Lower leg skin (tissue), 3 donors: ENCODE measurements around the gene GABRR3.

Source experiments
- POLR2A ChIP-seq, 2 donors: fragments of 450-650 bp; IDR thresholded peaks; one replicate each; pipeline ENCODE4 v1.6.1; 2016 to 2017; ENCODE audit warnings: antibody characterized with exemption in 2 of 2, mild to moderate bottlenecking in 1 of 2, moderate library complexity in 1 of 2
- TF ChIP-seq, protein P1 (sequence below), 3 donors: fragments of 450-650 bp; IDR thresholded peaks; one replicate each; pipeline ENCODE4 v1.5.1; 2016; ENCODE audit warnings: antibody characterized with exemption in 3 of 3, mild to moderate bottlenecking in 3 of 3, moderate library complexity in 2 of 3

DNA sequence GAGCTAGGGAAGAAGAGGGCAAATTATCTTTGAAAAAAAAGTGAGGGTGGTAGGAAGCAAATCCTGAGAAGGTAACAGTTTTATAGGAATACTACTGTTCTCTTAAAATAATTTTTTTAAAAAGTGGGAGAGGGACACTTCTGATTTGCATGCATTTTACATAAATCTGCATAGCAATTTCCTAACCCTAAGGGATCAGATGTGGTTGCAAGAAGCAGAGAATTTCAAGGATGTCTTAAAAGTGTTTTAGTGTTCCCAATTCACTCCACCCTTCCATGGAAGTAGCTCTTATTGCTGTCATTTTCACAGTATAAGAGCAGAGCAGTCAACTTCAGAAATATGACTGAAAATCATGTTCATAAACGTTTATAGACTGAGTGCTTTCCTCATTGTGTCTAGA lies 35.1 kb downstream of the GABRR3 start:
- TF ChIP-seq, protein P1, sequence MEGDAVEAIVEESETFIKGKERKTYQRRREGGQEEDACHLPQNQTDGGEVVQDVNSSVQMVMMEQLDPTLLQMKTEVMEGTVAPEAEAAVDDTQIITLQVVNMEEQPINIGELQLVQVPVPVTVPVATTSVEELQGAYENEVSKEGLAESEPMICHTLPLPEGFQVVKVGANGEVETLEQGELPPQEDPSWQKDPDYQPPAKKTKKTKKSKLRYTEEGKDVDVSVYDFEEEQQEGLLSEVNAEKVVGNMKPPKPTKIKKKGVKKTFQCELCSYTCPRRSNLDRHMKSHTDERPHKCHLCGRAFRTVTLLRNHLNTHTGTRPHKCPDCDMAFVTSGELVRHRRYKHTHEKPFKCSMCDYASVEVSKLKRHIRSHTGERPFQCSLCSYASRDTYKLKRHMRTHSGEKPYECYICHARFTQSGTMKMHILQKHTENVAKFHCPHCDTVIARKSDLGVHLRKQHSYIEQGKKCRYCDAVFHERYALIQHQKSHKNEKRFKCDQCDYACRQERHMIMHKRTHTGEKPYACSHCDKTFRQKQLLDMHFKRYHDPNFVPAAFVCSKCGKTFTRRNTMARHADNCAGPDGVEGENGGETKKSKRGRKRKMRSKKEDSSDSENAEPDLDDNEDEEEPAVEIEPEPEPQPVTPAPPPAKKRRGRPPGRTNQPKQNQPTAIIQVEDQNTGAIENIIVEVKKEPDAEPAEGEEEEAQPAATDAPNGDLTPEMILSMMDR (IDR thresholded peaks at IDR 0.05): no peak
- no peak for TF ChIP-seq POLR2A (IDR thresholded peaks at IDR 0.05)
